K562 (cell line): ENCODE data around the gene TOR1AIP1. TPM values are rescaled to one million over a fixed set of nuclear protein-coding genes. Genes with fewer than 3 reads are reported as not detected.

Experiments used
- ATAC-seq: fragments of 200-7000 bp; cut with Tn5 transposase; 3 replicates; pipeline ENCODE4 v1.9.1; 2020; ENCODE audit warnings: moderate library complexity
- BruUV-seq: library from RNA; stranded (reverse); fragments of 400-500 nt; replicated peaks from 2 replicates; lab custom pipeline; 2021; lab: Mats Ljungman, UMichigan
- CTCF ChIA-PET: fragments of 300-600 bp; formaldehyde crosslinking; extraction: SDS; loops from one replicate; lab custom pipeline; 2021; ENCODE audit warnings: low intra/inter-chr PET ratio; lab: Yijun Ruan, JAX
- POLR2A ChIA-PET: fragments of 300-600, 350-650 bp; sonication (Branson Sonifier 250); formaldehyde crosslinking; extraction: SDS; loops from one replicate; lab custom pipeline; 2021; ENCODE audit warnings: antibody characterized with exemption, inconsistent platforms; lab: Yijun Ruan, JAX
- DNase-seq, 4 experiments: peaks; one replicate each; pipeline versions ENCODE4 v3.0.0 to v3.0.0-alpha.2; 2011 to 2018; ENCODE audit warnings: low spot score in 3 of 4, mixed read lengths in 3 of 4; ENCODE audit errors: extremely low read depth in 1 of 4
- FAIRE-seq: peaks from 2 replicates; lab custom pipeline; 2011; peaks lifted over from hg19 to GRCh38; lab: Jason Lieb, UNC
- H2AFZ ChIP-seq: 2 replicates; pipeline ENCODE4 v1.6.0; 2011; ENCODE audit warnings: low read depth, low read length, control low read depth, inconsistent platforms
- H3K27ac ChIP-seq: fragments of 200-600 bp; 3 replicates; pipeline ENCODE4 v1.8.0; 2011; ENCODE audit warnings: low read depth, mild to moderate bottlenecking, control low read depth, inconsistent platforms, low read length, moderate library complexity, mixed read lengths; ENCODE audit errors: extremely low read depth
- H3K27me3 ChIP-seq, 2 experiments: fragments of 300-600 bp in 1 of 2; 2 replicates in 1 of 2; 3 replicates in 1 of 2; pipeline versions ENCODE4 v1.6.0 to v1.8.0; 2011; ENCODE audit warnings: inconsistent platforms in 2 of 2, low read length in 2 of 2, mild to moderate bottlenecking in 1 of 2, mixed read lengths in 1 of 2, moderate library complexity in 1 of 2; ENCODE audit not compliant: control insufficient read depth in 2 of 2, insufficient read depth in 2 of 2
- H3K36me3 ChIP-seq: fragments of 300-600 bp; 3 replicates; pipeline ENCODE4 v1.8.0; 2011; ENCODE audit warnings: mild to moderate bottlenecking, low read length, inconsistent platforms; ENCODE audit not compliant: control insufficient read depth, insufficient read depth
- H3K4me1 ChIP-seq, 2 experiments: fragments of 200-600 bp in 1 of 2; replicated peaks in 1 of 2; 2 replicates in 1 of 2; 3 replicates in 1 of 2; pipeline versions ENCODE4 v1.5.1 to v1.8.0; 2011; ENCODE audit warnings: inconsistent platforms in 2 of 2, low read length in 2 of 2, mild to moderate bottlenecking in 1 of 2, mixed read lengths in 1 of 2, moderate library complexity in 1 of 2; ENCODE audit not compliant: control insufficient read depth in 2 of 2, insufficient read depth in 2 of 2
- H3K4me2 ChIP-seq: 2 replicates; pipeline ENCODE4 v1.6.1; 2011; ENCODE audit warnings: low read length, control low read depth, inconsistent platforms, mixed read lengths; ENCODE audit not compliant: insufficient read depth
- H3K4me3 ChIP-seq: fragments of 200-600 bp; sonication (generic), shearing (Covaris generic); 2 replicates; pipeline ENCODE4 v1.5.1; 2016; ENCODE audit warnings: control low read depth, inconsistent platforms
- H3K79me2 ChIP-seq: fragments of 200-600 bp; 3 replicates; pipeline ENCODE4 v1.8.0; 2011; ENCODE audit warnings: low read length, inconsistent platforms; ENCODE audit not compliant: control insufficient read depth, insufficient read depth
- H3K9ac ChIP-seq, 2 experiments: 2 replicates each; pipeline versions ENCODE4 v1.6.0 to v1.6.1; 2011; ENCODE audit warnings: low read depth in 2 of 2, low read length in 2 of 2, control low read depth in 1 of 2, inconsistent platforms in 1 of 2, mild to moderate bottlenecking in 1 of 2, mixed read lengths in 1 of 2; ENCODE audit not compliant: insufficient read depth in 1 of 2
- H3K9me1 ChIP-seq: one replicate; pipeline ENCODE4 v1.6.0; 2011; ENCODE audit warnings: inconsistent platforms, mild to moderate bottlenecking, low read length, moderate library complexity; ENCODE audit not compliant: control insufficient read depth, insufficient read depth
- H3K9me3 ChIP-seq: replicated peaks from 2 replicates; pipeline ENCODE4 v1.5.1; 2011; ENCODE audit warnings: low read depth, low read length, inconsistent platforms; ENCODE audit not compliant: control insufficient read depth, insufficient read depth
- H4K20me1 ChIP-seq: replicated peaks from 2 replicates; pipeline ENCODE4 v1.6.1; 2011; ENCODE audit warnings: low read length, inconsistent platforms, mixed read lengths; ENCODE audit not compliant: control insufficient read depth, insufficient read depth
- CBX8 ChIP-seq: fragments of 200-600 bp; sonication (generic); IDR thresholded peaks from 2 replicates; pipeline ENCODE4 v1.6.1; 2012; ENCODE audit warnings: borderline replicate concordance, mixed run types, low read depth, mild to moderate bottlenecking, moderate library complexity, mixed read lengths, low read length, control low read depth, inconsistent platforms; ENCODE audit not compliant: poor library complexity, severe bottlenecking; ENCODE audit errors: extremely low read depth
- ERF ChIP-seq: fragments of 450-650 bp; formaldehyde crosslinking; IDR thresholded peaks from 2 replicates; pipeline ENCODE4 v1.4.0; 2020; ENCODE audit warnings: mild to moderate bottlenecking, mixed read lengths
- KDM5B ChIP-seq: fragments of 200-600 bp; sonication (generic); IDR thresholded peaks from 2 replicates; pipeline ENCODE4 v1.6.1; 2012; ENCODE audit warnings: low read depth, mild to moderate bottlenecking, moderate library complexity, low read length, control low read depth, inconsistent platforms; ENCODE audit not compliant: insufficient replicate concordance
- MEF2A ChIP-seq: IDR thresholded peaks from 2 replicates; pipeline ENCODE4 v1.6.1; 2011; ENCODE audit warnings: low read depth, mild to moderate bottlenecking, low read length, moderate library complexity; ENCODE audit not compliant: control insufficient read depth
- MXI1 ChIP-seq: IDR thresholded peaks from 2 replicates; pipeline ENCODE4 v1.6.1; 2011; ENCODE audit warnings: low read depth, mild to moderate bottlenecking, improper control_type of control experiment, low read length
- PRMT5 ChIP-seq: sonication (generic); formaldehyde crosslinking; IDR thresholded peaks from 2 replicates; pipeline ENCODE4 v1.5.0; 2020; ENCODE audit warnings: missing genetic modification reagents
- PTRF ChIP-seq: fragments of 450-650 bp; IDR thresholded peaks from 2 replicates; pipeline ENCODE4 v1.6.1; 2016; ENCODE audit warnings: mild to moderate bottlenecking, missing genetic modification characterization, missing compliant biosample characterization
- PTTG1 ChIP-seq: fragments of 450-650 bp; IDR thresholded peaks from 2 replicates; pipeline ENCODE4 v1.6.1; 2016; ENCODE audit warnings: low read depth, mild to moderate bottlenecking, missing genetic modification characterization, missing compliant biosample characterization
- SLC30A9 ChIP-seq: fragments of 250-450 bp; sonication (Bioruptor Pico); IDR thresholded peaks from 2 replicates; pipeline ENCODE4 v1.8.0; 2022; ENCODE audit warnings: mild to moderate bottlenecking, moderate library complexity
- SP2 ChIP-seq: IDR thresholded peaks from 2 replicates; pipeline ENCODE4 v1.6.1; 2011; ENCODE audit warnings: mild to moderate bottlenecking, low read depth, low read length, moderate library complexity; ENCODE audit not compliant: poor library complexity, severe bottlenecking; ENCODE audit errors: extremely low read depth
- TEAD4 ChIP-seq, 2 experiments: sonication (generic) in 1 of 2; formaldehyde crosslinking in 1 of 2; IDR thresholded peaks; 2 replicates each; pipeline versions ENCODE4 v1.6.1 to v1.8.0; 2012 to 2022; ENCODE audit warnings: borderline replicate concordance in 1 of 2, inconsistent platforms in 1 of 2, low read length in 1 of 2, mild to moderate bottlenecking in 1 of 2, missing genetic modification reagents in 1 of 2
- ZBTB1 ChIP-seq: sonication (generic); formaldehyde crosslinking; IDR thresholded peaks from 2 replicates; pipeline ENCODE4 v1.8.1; 2023; ENCODE audit warnings: missing genetic modification reagents, low read depth, mild to moderate bottlenecking, borderline replicate concordance
- ZNF165 ChIP-seq: fragments of 250-450 bp; sonication (Bioruptor Pico); IDR thresholded peaks from 2 replicates; pipeline ENCODE4 v1.4.0; 2020; ENCODE audit warnings: borderline replicate concordance
- ZNF232 ChIP-seq: sonication (generic); formaldehyde crosslinking; IDR thresholded peaks from 2 replicates; pipeline ENCODE4 v1.8.0; 2022; ENCODE audit warnings: mild to moderate bottlenecking, missing genetic modification reagents
- ZNF408 ChIP-seq: fragments of 250-450 bp; sonication (Bioruptor Pico); IDR thresholded peaks from 2 replicates; pipeline ENCODE4 v1.4.0; 2020; ENCODE audit warnings: low read depth, mild to moderate bottlenecking, moderate library complexity
- WGBS: fragments of 100-300 bp; shearing (Covaris generic); methylation state at CpG from one replicate; pipeline ENCODE4 v1.1.6; 2016; ENCODE audit warnings: low coverage, mixed read lengths; ENCODE audit not compliant: insufficient coverage; ENCODE audit errors: missing lambda C conversion rate; 5-methylcytosine and 5-hydroxymethylcytosine counted together
- in situ Hi-C: fragments of 300-500 bp; cut with MboI; formaldehyde crosslinking; loops from 4 replicates; pipeline ENCODE4 v1.15.0; 2018; ENCODE audit warnings: inconsistent platforms, mixed read lengths
- intact Hi-C: fragments of 100-400 bp; cut with micrococcal nuclease; formaldehyde crosslinking; loops from 2 replicates; pipeline ENCODE4 v1.14.2; 2022
- polyA plus RNA-seq, 8 experiments: library from polyadenylated mRNA; depleted of rRNA in 4 of 8; stranded (reverse) in 5 of 8; unstranded in 3 of 8; fragments of >200 nt; fragmentation: Nextera tagmentation in 2 of 8; fragmentation: Illumina TruSeq in 1 of 8; extraction: Ambion mirVana in 2 of 8; extraction: Trizol in 1 of 8; gene quantifications; 2 replicates each; pipeline versions ENCODE4 v1.2.1 to v1.2.3, GENCODE V29; 2011 to 2014; ENCODE audit warnings: inconsistent platforms in 1 of 8, missing spikeins in 1 of 8
- total RNA-seq, 7 experiments: library from RNA; depleted of rRNA in 6 of 7; stranded (reverse); fragments of >200 nt in 6 of 7; fragmentation: Illumina TruSeq in 2 of 7; extraction: Trizol in 2 of 7; gene quantifications; 2 replicates each; pipeline versions ENCODE4 v1.2.1 to v1.2.3, GENCODE V29; 2011 to 2021; ENCODE audit warnings: low replicate concordance in 1 of 7
- TF ChIP-seq, protein P1 (sequence below): fragments of 250-450 bp; sonication (Bioruptor Pico); IDR thresholded peaks from 2 replicates; pipeline ENCODE4 v1.4.0; 2020
- TF ChIP-seq, protein P2 (sequence below): fragments of 250-450 bp; sonication (Bioruptor Pico); IDR thresholded peaks from 2 replicates; pipeline ENCODE4 v1.4.0; 2020; ENCODE audit warnings: mild to moderate bottlenecking, moderate library complexity

The TOR1AIP1 gene
- total and polyA plus RNA-seq, 9 of the 15 experiments (the other 6 are each of a cell fraction or from before 2014, with no cell fraction given), result 18.1 to 46.9 (median 35.5) TPM

DNA sequence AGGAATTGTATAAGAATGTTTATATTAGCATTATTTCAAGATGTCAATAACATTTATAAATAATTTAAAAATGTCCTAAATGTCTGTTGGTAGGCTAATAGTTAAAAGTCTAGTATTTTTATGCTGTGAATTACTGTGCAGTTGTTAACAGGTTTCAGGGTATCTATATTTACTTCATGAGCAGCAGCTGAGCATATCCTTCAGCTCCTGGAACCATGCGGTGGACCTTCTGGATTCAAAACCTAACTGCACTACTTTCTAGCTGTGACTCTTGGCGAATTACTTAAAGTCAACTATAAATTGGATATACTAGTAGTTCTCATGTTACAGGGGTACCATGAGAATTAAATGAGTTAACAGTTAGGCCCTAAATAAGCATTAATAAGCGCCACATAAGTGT is 76.3 kb downstream of the TOR1AIP1 start:
- Histone ChIP-seq H3K79me2 (peaks cover 95% of the 10 kb centered on the region), H3K27ac (no peak overlapping the region), H3K9me3 (no peaks in the 10 kb centered on the region), H3K9ac (no peak overlapping the region), H3K9me1 (no peaks in the 10 kb centered on the region), H3K27me3 (no peaks in the 10 kb centered on the region), H3K4me2 (no peak overlapping the region), H3K4me1 (peaks cover 4% of the 10 kb centered on the region in 2 experiments; a peak in 3 of 5 replicates), H3K36me3 (peaks cover 5% of the 10 kb centered on the region; the same call in 1 of the 3 replicates), H4K20me1 (peaks cover 15% of the 10 kb centered on the region; the same call in 1 of the 2 replicates), H3K4me3 (no peak overlapping the region), H2AFZ (no peak overlapping the region)
- intact Hi-C loops (loop anchor here (2.0 to 5.0 kb wide), 2 partner anchors 20 to 199 kb away; no protein-coding TSS in a partner anchor), in situ Hi-C loops (no loop called here)
- no peak for FAIRE-seq
- 91% methylated on average over 3 of the region's 3 CpGs for WGBS
- no peak for ATAC-seq
- TF ChIP-seq ZBTB1 (no peak), MXI1 (no peak), TEAD4 (IDR thresholded peaks at IDR 0.05; ENCODE audit: low read length) (no peak), TEAD4 (CRISPR knock-in tag; IDR thresholded peaks at IDR 0.05; ENCODE audit: borderline replicate concordance) (no peak), PTTG1 (tag) (no peak), PTRF (tag) (no peak), ZNF408 (no peak), MEF2A (no peak), ZNF232 (no peak), SP2 (no peak), ZNF165 (no peak), SLC30A9 (no peak), ERF (no peak), PRMT5 (CRISPR knock-in tag) (no peak), KDM5B (no peak), CBX8 (no peak)
- TF ChIP-seq, protein P1, sequence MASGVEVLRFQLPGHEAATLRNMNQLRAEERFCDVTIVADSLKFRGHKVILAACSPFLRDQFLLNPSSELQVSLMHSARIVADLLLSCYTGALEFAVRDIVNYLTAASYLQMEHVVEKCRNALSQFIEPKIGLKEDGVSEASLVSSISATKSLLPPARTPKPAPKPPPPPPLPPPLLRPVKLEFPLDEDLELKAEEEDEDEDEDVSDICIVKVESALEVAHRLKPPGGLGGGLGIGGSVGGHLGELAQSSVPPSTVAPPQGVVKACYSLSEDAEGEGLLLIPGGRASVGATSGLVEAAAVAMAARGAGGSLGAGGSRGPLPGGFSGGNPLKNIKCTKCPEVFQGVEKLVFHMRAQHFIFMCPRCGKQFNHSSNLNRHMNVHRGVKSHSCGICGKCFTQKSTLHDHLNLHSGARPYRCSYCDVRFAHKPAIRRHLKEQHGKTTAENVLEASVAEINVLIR, result no peak
- TF ChIP-seq, protein P2, sequence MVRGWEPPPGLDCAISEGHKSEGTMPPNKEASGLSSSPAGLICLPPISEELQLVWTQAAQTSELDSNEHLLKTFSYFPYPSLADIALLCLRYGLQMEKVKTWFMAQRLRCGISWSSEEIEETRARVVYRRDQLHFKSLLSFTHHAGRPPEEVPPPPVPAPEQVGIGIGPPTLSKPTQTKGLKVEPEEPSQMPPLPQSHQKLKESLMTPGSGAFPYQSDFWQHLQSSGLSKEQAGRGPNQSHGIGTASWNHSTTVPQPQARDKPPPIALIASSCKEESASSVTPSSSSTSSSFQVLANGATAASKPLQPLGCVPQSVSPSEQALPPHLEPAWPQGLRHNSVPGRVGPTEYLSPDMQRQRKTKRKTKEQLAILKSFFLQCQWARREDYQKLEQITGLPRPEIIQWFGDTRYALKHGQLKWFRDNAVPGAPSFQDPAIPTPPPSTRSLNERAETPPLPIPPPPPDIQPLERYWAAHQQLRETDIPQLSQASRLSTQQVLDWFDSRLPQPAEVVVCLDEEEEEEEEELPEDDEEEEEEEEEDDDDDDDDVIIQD (CRISPR knock-in tag), result no peak
- BruUV-seq, result no TSS peak
- ChIA-PET CTCF (no interaction called here), POLR2A (interaction anchor here (0.6 to 2.2 kb wide), 3 partner anchors 11 to 32 kb away, joined by 3 to 8 read pairs (median 7); no protein-coding TSS in a partner anchor)
- no peak for DNase-seq
